GM23338 (cell line): ENCODE measurements around the gene PACSIN1. TPM values are rescaled to one million over a fixed set of nuclear protein-coding genes. Genes with fewer than 3 reads are reported as not detected.

ENCODE experiments used
- ATAC-seq: fragments of 200-7000 bp; cut with Tn5 transposase; 3 replicates; pipeline ENCODE4 v1.9.1; 2020
- DNase-seq: peaks from one replicate; pipeline ENCODE4 v3.0.0-alpha.2; 2015; ENCODE audit warnings: low spot score
- H2AFZ ChIP-seq: fragments of 200-600 bp; sonication (generic); 2 replicates; pipeline ENCODE4 v1.8.0; 2016; ENCODE audit warnings: antibody characterized with exemption, mild to moderate bottlenecking, moderate library complexity
- H3F3A ChIP-seq: fragments of 200-600 bp; sonication (generic); replicated peaks from 2 replicates; pipeline ENCODE4 v1.8.0; 2017; ENCODE audit warnings: antibody characterized with exemption, mixed run types, low read depth
- H3K27ac ChIP-seq: fragments of 200-600 bp; sonication (generic); 2 replicates; pipeline ENCODE4 v1.6.1; 2016; ENCODE audit warnings: low read depth
- H3K27me3 ChIP-seq: fragments of 200-600 bp; sonication (generic); 2 replicates; pipeline ENCODE4 v1.8.0; 2016; ENCODE audit warnings: mild to moderate bottlenecking, mixed run types, moderate library complexity; ENCODE audit not compliant: insufficient read depth
- H3K36me3 ChIP-seq: fragments of 200-600 bp; sonication (generic); 2 replicates; pipeline ENCODE4 v1.8.0; 2016; ENCODE audit warnings: mild to moderate bottlenecking; ENCODE audit not compliant: insufficient read depth
- H3K4me1 ChIP-seq: fragments of 200-600 bp; sonication (generic); 2 replicates; pipeline ENCODE4 v1.8.0; 2016; ENCODE audit warnings: mild to moderate bottlenecking, moderate library complexity; ENCODE audit not compliant: insufficient read depth
- H3K4me2 ChIP-seq: fragments of 200-600 bp; sonication (generic); 2 replicates; pipeline ENCODE4 v1.7.1; 2017; ENCODE audit warnings: mixed run types
- H3K4me3 ChIP-seq: fragments of 200-600 bp; sonication (generic); 2 replicates; pipeline ENCODE4 v1.6.1; 2016; ENCODE audit warnings: mixed run types
- H3K79me2 ChIP-seq: fragments of 200-600 bp; sonication (generic); replicated peaks from 2 replicates; pipeline ENCODE4 v1.8.0; 2017; ENCODE audit warnings: mild to moderate bottlenecking; ENCODE audit not compliant: insufficient read depth
- H3K9me2 ChIP-seq: fragments of 200-600 bp; sonication (generic); 2 replicates; pipeline ENCODE4 v1.8.0; 2017; ENCODE audit not compliant: insufficient read depth
- H4K20me1 ChIP-seq: fragments of 200-600 bp; sonication (generic); replicated peaks from 2 replicates; pipeline ENCODE4 v1.8.0; 2017; ENCODE audit warnings: mild to moderate bottlenecking; ENCODE audit not compliant: insufficient read depth
- H3K27ac Mint-ChIP-seq: 2 replicates; pipeline ENCODE4 v1.8.0; 2020; ENCODE audit warnings: inconsistent platforms, mild to moderate bottlenecking, moderate library complexity, mixed read lengths
- H3K27me3 Mint-ChIP-seq: 3 replicates; pipeline ENCODE4 v1.8.0; 2022; ENCODE audit warnings: low read depth, mild to moderate bottlenecking, moderate library complexity, mixed read lengths, inconsistent platforms; ENCODE audit not compliant: insufficient read depth, poor library complexity
- H3K36me3 Mint-ChIP-seq: 3 replicates; pipeline ENCODE4 v1.8.0; 2021; ENCODE audit warnings: low read depth, mild to moderate bottlenecking, inconsistent platforms, moderate library complexity, mixed read lengths
- H3K4me1 Mint-ChIP-seq: 3 replicates; pipeline ENCODE4 v1.8.0; 2020; ENCODE audit warnings: mild to moderate bottlenecking, inconsistent platforms, mixed read lengths
- H3K4me3 Mint-ChIP-seq: 3 replicates; pipeline ENCODE4 v1.8.0; 2021; ENCODE audit warnings: moderate library complexity, mild to moderate bottlenecking, inconsistent platforms, mixed read lengths
- H3K9me3 Mint-ChIP-seq: 3 replicates; pipeline ENCODE4 v1.8.0; 2020; ENCODE audit warnings: moderate library complexity, mild to moderate bottlenecking, inconsistent platforms, mixed read lengths
- CREB1 ChIP-seq: fragments of 250-450 bp; sonication (Bioruptor Pico); IDR thresholded peaks from 2 replicates; pipeline ENCODE4 v1.5.0; 2020; ENCODE audit warnings: low read depth, mild to moderate bottlenecking, moderate library complexity
- CTCF ChIP-seq, 2 experiments: fragments of 200-600 bp in 1 of 2; sonication (generic) in 1 of 2; conservative IDR thresholded peaks; 2 replicates each; pipeline versions ENCODE4 v1.5.1 to v1.6.1; 2016 to 2017; ENCODE audit warnings: antibody characterized with exemption in 2 of 2, low read depth in 2 of 2, mild to moderate bottlenecking in 2 of 2, moderate library complexity in 1 of 2
- EZH2 ChIP-seq: fragments of 200-600 bp; sonication (generic); IDR thresholded peaks from one replicate; pipeline ENCODE4 v1.8.0; 2017; ENCODE audit warnings: antibody characterized with exemption, mild to moderate bottlenecking, low read depth; ENCODE audit not compliant: unreplicated experiment
- EZH2phosphoT487 ChIP-seq: fragments of 200-600 bp; sonication (generic); IDR thresholded peaks from one replicate; pipeline ENCODE4 v1.8.1; 2018; ENCODE audit warnings: antibody characterized with exemption; ENCODE audit not compliant: unreplicated experiment
- JUNB ChIP-seq: IDR thresholded peaks from one replicate; pipeline ENCODE4 v1.6.1; 2016; ENCODE audit warnings: antibody characterized with exemption; ENCODE audit not compliant: unreplicated experiment
- STAT1 ChIP-seq: IDR thresholded peaks from one replicate; pipeline ENCODE4 v1.6.1; 2016; ENCODE audit warnings: antibody characterized with exemption; ENCODE audit not compliant: unreplicated experiment
- ZNF114 ChIP-seq: fragments of 250-450 bp; sonication (Bioruptor Pico); IDR thresholded peaks from 2 replicates; pipeline ENCODE4 v1.5.0; 2020; ENCODE audit warnings: mild to moderate bottlenecking, moderate library complexity
- ZNF331 ChIP-seq: fragments of 250-450 bp; sonication (Bioruptor Pico); IDR thresholded peaks from 2 replicates; pipeline ENCODE4 v1.5.0; 2020; ENCODE audit warnings: low read depth, mild to moderate bottlenecking, moderate library complexity
- ZNF462 ChIP-seq: fragments of 250-450 bp; sonication (Bioruptor Pico); IDR thresholded peaks from 2 replicates; pipeline ENCODE4 v1.5.0; 2020; ENCODE audit warnings: mild to moderate bottlenecking, moderate library complexity
- polyA plus RNA-seq: library from polyadenylated mRNA; unstranded; fragments of >200 nt; fragmentation: Nextera tagmentation; extraction: Ambion mirVana; gene quantifications from 2 replicates; pipeline ENCODE4 v1.2.1, GENCODE V29; 2016
- total RNA-seq: library from RNA; depleted of rRNA; stranded (reverse); fragments of >200 nt; shearing (Covaris generic); gene quantifications from 2 replicates; pipeline ENCODE4 v1.2.3, GENCODE V29; 2014
- TF ChIP-seq, protein P1 (sequence below): IDR thresholded peaks from one replicate; pipeline ENCODE4 v1.6.1; 2018; ENCODE audit warnings: antibody characterized with exemption; ENCODE audit not compliant: unreplicated experiment

Gene PACSIN1
- total and polyA plus RNA-seq, 2 experiments from 2014 or later, result 5.2 to 8.7 TPM

DNA sequence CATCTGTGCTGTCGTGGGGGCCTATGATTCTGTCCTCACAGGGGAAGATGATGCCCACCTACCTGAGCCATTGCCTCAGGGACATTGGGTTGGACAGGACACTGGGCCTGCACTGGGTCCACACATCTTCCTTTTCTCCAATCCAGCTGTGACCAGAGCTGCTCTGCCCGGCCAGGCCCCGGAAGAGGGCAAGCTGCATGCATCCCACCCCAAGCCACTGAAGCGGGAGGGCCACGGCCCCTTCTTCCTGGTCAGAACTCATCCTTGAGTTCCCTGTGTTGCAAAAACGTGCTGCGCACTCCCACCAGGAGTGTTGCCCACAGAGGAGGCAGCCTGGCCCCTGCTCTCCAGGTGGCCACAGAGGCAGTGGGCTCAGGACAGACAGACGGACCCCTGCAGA, 52.1 kb downstream of the PACSIN1 start:
- H3K27ac ChIP-seq, result no peak overlapping the region
- H4K20me1 ChIP-seq, result no peaks in the 10 kb centered on the region; the same call in 1 of the 2 replicates
- no peaks in the 10 kb centered on the region for H3K27me3 ChIP-seq
- Mint-ChIP-seq H3K27ac (no peak overlapping the region), H3K36me3 (no peaks in the 10 kb centered on the region; the same call in 2 of the 3 replicates), H3K4me3 (no peak overlapping the region), H3K9me3 (no peaks in the 10 kb centered on the region), H3K4me1 (peaks cover 15% of the 10 kb centered on the region), H3K27me3 (peaks cover 8% of the 10 kb centered on the region)
- DNase-seq (no peak), ATAC-seq (no peak)
- no peak overlapping the region for H3K4me2 ChIP-seq
- no peak overlapping the region for H3K4me3 ChIP-seq
- no peaks in the 10 kb centered on the region for H3K79me2 ChIP-seq
- H2AFZ ChIP-seq, result no peak overlapping the region
- H3K36me3 ChIP-seq, result no peaks in the 10 kb centered on the region
- H3F3A ChIP-seq, result no peaks in the 10 kb centered on the region
- no peaks in the 10 kb centered on the region for H3K9me2 ChIP-seq
- TF ChIP-seq CTCF (conservative IDR thresholded peaks at IDR 0.05; ENCODE audit: low read depth in 2 of 2) (no peak), ZNF331 (CRISPR knock-in tag) (no peak), ZNF114 (no peak), EZH2phosphoT487 (no peak), CREB1 (CRISPR knock-in tag) (no peak), STAT1 (no peak), ZNF462 (CRISPR knock-in tag) (no peak), JUNB (no peak), EZH2 (no peak)
- TF ChIP-seq, protein P1, sequence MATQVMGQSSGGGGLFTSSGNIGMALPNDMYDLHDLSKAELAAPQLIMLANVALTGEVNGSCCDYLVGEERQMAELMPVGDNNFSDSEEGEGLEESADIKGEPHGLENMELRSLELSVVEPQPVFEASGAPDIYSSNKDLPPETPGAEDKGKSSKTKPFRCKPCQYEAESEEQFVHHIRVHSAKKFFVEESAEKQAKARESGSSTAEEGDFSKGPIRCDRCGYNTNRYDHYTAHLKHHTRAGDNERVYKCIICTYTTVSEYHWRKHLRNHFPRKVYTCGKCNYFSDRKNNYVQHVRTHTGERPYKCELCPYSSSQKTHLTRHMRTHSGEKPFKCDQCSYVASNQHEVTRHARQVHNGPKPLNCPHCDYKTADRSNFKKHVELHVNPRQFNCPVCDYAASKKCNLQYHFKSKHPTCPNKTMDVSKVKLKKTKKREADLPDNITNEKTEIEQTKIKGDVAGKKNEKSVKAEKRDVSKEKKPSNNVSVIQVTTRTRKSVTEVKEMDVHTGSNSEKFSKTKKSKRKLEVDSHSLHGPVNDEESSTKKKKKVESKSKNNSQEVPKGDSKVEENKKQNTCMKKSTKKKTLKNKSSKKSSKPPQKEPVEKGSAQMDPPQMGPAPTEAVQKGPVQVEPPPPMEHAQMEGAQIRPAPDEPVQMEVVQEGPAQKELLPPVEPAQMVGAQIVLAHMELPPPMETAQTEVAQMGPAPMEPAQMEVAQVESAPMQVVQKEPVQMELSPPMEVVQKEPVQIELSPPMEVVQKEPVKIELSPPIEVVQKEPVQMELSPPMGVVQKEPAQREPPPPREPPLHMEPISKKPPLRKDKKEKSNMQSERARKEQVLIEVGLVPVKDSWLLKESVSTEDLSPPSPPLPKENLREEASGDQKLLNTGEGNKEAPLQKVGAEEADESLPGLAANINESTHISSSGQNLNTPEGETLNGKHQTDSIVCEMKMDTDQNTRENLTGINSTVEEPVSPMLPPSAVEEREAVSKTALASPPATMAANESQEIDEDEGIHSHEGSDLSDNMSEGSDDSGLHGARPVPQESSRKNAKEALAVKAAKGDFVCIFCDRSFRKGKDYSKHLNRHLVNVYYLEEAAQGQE, result no peak
- H3K4me1 ChIP-seq, result no peaks in the 10 kb centered on the region
